ENCODE measurements around the gene PTPRN2.

DNA sequence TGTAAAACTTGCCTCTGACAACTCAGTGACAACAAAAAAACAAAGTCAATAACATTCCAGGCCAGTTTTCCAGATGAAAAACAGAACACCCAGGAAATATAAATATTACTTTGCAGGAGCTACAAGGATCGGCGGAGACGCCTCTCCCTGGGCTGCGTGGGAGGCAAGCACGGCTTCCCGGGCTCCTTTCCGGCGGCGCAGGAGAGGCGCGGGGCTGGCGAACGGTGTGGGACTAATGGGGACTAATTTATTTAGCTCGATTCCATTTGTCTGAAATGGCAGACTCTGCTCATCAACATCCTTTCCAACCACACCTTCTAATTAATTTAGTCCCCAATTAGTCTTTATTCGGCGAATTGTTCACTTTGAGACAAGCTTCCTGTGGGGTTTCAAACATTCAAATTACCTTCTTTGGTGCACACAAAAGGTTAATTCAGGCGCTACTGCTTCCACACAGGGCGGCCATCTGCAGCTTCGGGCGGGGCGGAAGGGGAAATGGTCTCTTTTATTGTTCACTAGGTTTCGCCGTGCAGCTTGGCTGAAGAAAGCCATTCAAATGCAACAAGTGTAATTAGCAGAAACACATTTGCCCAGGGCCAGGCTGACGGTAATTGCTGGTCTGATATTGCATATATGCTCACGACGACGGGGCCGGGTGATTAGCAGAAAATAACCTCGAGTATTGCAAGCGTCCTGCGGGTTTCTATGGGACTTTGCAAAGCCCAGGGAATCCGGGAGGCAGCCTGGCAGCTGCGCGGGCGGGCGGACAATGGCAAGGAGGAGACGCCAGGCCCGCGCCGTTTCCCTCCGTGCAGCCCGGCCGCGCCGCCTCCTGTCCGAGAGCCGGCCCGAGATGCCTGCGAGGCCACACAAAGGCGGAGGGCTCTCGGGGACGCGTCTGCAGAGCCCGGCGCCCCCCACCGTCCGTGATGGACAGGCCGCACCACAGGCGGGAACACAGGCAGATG lies 270.1 kb downstream of the PTPRN2 start:
- TF ChIP-seq GATA2 (IDR thresholded peaks at IDR 0.05; ENCODE audit: low read depth, low read length) (no peak), GATA3 (IDR thresholded peaks at IDR 0.05; ENCODE audit: low read depth, low read length) (no peak)

Data from SH-SY5Y (cell line).